Hepatic stellate cell (primary cell): ENCODE results near the gene DEFB129.
"Not testable (repeated sequence)": the region's sequence is repeated elsewhere in the genome, so short reads cannot be mapped to it uniquely, and the experiment has no call there.

ENCODE experiments used
- DNase-seq: peaks from one replicate; pipeline ENCODE4 v3.0.0; 2011; ENCODE audit warnings: low spot score

The DEFB129 gene

GRCh38 chr20:226958-227357 is at the start of gene DEFB129:
TSS of gene DEFB129 (plus strand) at chr20:227258. CDS start at chr20:227289, 31 bp downstream.
- no peak for DNase-seq

- no peak for DNase-seq
Measured at GRCh38 chr20:184288-184687, 42.8 kb upstream of the DEFB129 start.

GRCh38 chr20:187733-188132 is 39.3 kb upstream of the DEFB129 start:
- DNase-seq, result no peak

- no peak for DNase-seq
Measured at GRCh38 chr20:189611-190010, 37.4 kb upstream of the DEFB129 start, which contains the start of gene DEFB128. TSS of gene DEFB128 (minus strand) at chr20:189711. CDS start at chr20:189623, 88 bp downstream.

- no peak for DNase-seq
Measured at GRCh38 chr20:198225-198624, 28.8 kb upstream of the DEFB129 start.

- no peak for DNase-seq
Measured at GRCh38 chr20:199996-200395, 27.1 kb upstream of the DEFB129 start.

GRCh38 chr20:203630-204029 is 23.4 kb upstream of the DEFB129 start:
- DNase-seq, result not testable (repeated sequence)

GRCh38 chr20:208942-209566 is 18.0 kb upstream of the DEFB129 start:
- peak; percentile 17 for DNase-seq

- no peak for DNase-seq
Measured at GRCh38 chr20:210809-211502, 16.1 kb upstream of the DEFB129 start.

- no peak for DNase-seq
Measured at GRCh38 chr20:214383-214782, 12.7 kb upstream of the DEFB129 start.

GRCh38 chr20:215796-216195 is 11.3 kb upstream of the DEFB129 start:
- no peak for DNase-seq

- DNase-seq, result no peak
Measured at GRCh38 chr20:217266-217665, 9.8 kb upstream of the DEFB129 start.

GRCh38 chr20:219290-220115 is 7.6 kb upstream of the DEFB129 start:
- peak; percentile 10 for DNase-seq

- no peak for DNase-seq
Measured at GRCh38 chr20:221258-221830, 5.7 kb upstream of the DEFB129 start.

- not testable (repeated sequence) for DNase-seq
Measured at GRCh38 chr20:225879-226278, 1.2 kb upstream of the DEFB129 start.

- DNase-seq, result no peak
Measured at GRCh38 chr20:227439-228105, 514 bp downstream of the DEFB129 start.

GRCh38 chr20:235891-236290 is 8.8 kb downstream of the DEFB129 start:
- no peak for DNase-seq

- no peak for DNase-seq
Measured at GRCh38 chr20:237489-237888, 10.4 kb downstream of the DEFB129 start.

GRCh38 chr20:237929-238328 is 10.9 kb downstream of the DEFB129 start:
- DNase-seq, result no peak

- DNase-seq, result no peak
Measured at GRCh38 chr20:242905-243304, 15.8 kb downstream of the DEFB129 start.

- no peak for DNase-seq
Measured at GRCh38 chr20:251354-251753, 24.3 kb downstream of the DEFB129 start.

GRCh38 chr20:252801-253200 is 25.7 kb downstream of the DEFB129 start:
- no peak for DNase-seq
